PC-3 (cell line): ENCODE measurements around the gene TMEM41A. TPM values are rescaled to one million over a fixed set of nuclear protein-coding genes. Genes with fewer than 3 reads are reported as not detected.

ENCODE experiments used
- ATAC-seq: fragments of 200-7000 bp; cut with Tn5 transposase; 2 replicates; pipeline ENCODE4 v1.9.1; 2020; ENCODE audit warnings: mild to moderate bottlenecking, moderate library complexity
- BruUV-seq: library from RNA; stranded (reverse); fragments of 400-500 nt; replicated peaks from 2 replicates; lab custom pipeline; 2021; lab: Mats Ljungman, UMichigan
- CTCF ChIA-PET: fragments of 300-600 bp; sonication (Branson Sonifier 250); formaldehyde crosslinking; loops from one replicate; lab custom pipeline; 2022; ENCODE audit warnings: antibody characterized with exemption; lab: Charles Lee
- POLR2A ChIA-PET: fragments of 300-600 bp; sonication (Branson Sonifier 250); formaldehyde crosslinking; loops from one replicate; lab custom pipeline; 2022; ENCODE audit warnings: antibody characterized with exemption; ENCODE audit not compliant: unreplicated experiment; lab: Charles Lee
- DNase-seq: peaks from one replicate; pipeline ENCODE4 v3.0.0-alpha.2; 2015
- H2AFZ ChIP-seq: fragments of 300-600 bp; sonication (generic); 2 replicates; pipeline ENCODE4 v1.6.0; 2016; ENCODE audit warnings: antibody characterized with exemption, low read length
- H3F3A ChIP-seq: fragments of 300-600 bp; sonication (generic); one replicate; pipeline ENCODE4 v1.6.0; 2017; ENCODE audit warnings: antibody characterized with exemption, low read length, control low read depth, mild to moderate bottlenecking; ENCODE audit not compliant: unreplicated experiment
- H3K27ac ChIP-seq: fragments of 300-600 bp; sonication (generic); 2 replicates; pipeline ENCODE4 v1.5.1; 2016; ENCODE audit warnings: mild to moderate bottlenecking, low read length
- H3K27me3 ChIP-seq: fragments of 300-600 bp; sonication (generic); 2 replicates; pipeline ENCODE4 v1.6.1; 2016; ENCODE audit warnings: low read length, mixed read lengths
- H3K36me3 ChIP-seq: fragments of 300-600 bp; sonication (generic); 2 replicates; pipeline ENCODE4 v1.6.1; 2016; ENCODE audit warnings: low read depth, mixed run types, low read length, mixed read lengths
- H3K4me1 ChIP-seq: fragments of 300-600 bp; sonication (generic); 2 replicates; pipeline ENCODE4 v1.5.1; 2016; ENCODE audit warnings: low read length; ENCODE audit not compliant: insufficient read depth
- H3K4me2 ChIP-seq: fragments of 300-600 bp; sonication (generic); 2 replicates; pipeline ENCODE4 v1.6.0; 2016; ENCODE audit warnings: low read length
- H3K4me3 ChIP-seq: fragments of 300-600 bp; sonication (generic); 2 replicates; pipeline ENCODE4 v1.5.1; 2016; ENCODE audit warnings: mild to moderate bottlenecking, low read length, mixed read lengths
- H3K79me2 ChIP-seq: fragments of 300-600 bp; sonication (generic); 2 replicates; pipeline ENCODE4 v1.6.1; 2017; ENCODE audit warnings: low read length, mixed read lengths
- H3K9ac ChIP-seq: fragments of 300-600 bp; sonication (generic); 2 replicates; pipeline ENCODE4 v1.6.0; 2016; ENCODE audit warnings: mild to moderate bottlenecking, low read length
- H3K9me2 ChIP-seq: fragments of 300-600 bp; sonication (generic); replicated peaks from 2 replicates; pipeline ENCODE4 v1.6.1; 2016; ENCODE audit warnings: mixed run types, low read length, mixed read lengths
- H3K9me3 ChIP-seq: fragments of 300-600 bp; sonication (generic); 2 replicates; pipeline ENCODE4 v1.6.1; 2016; ENCODE audit warnings: low read length, mixed read lengths
- H4K20me1 ChIP-seq: fragments of 300-600 bp; sonication (generic); 2 replicates; pipeline ENCODE4 v1.6.1; 2016; ENCODE audit warnings: low read length, mixed read lengths
- CTCF ChIP-seq: fragments of 300-600 bp; sonication (generic); conservative IDR thresholded peaks from 2 replicates; pipeline ENCODE4 v1.5.1; 2017; ENCODE audit warnings: antibody characterized with exemption, low read depth, mild to moderate bottlenecking, low read length
- EZH2 ChIP-seq: fragments of 300-600 bp; sonication (generic); IDR thresholded peaks from one replicate; pipeline ENCODE4 v1.6.1; 2017; ENCODE audit warnings: antibody characterized with exemption, mild to moderate bottlenecking, low read length; ENCODE audit not compliant: unreplicated experiment
- EZH2phosphoT487 ChIP-seq: fragments of 300-600 bp; sonication (generic); IDR thresholded peaks from 2 replicates; pipeline ENCODE4 v1.6.1; 2018; ENCODE audit warnings: mild to moderate bottlenecking, antibody characterized with exemption, low read length, borderline replicate concordance
- intact Hi-C: fragments of 100-400 bp; cut with micrococcal nuclease; formaldehyde crosslinking; loops from 2 replicates; pipeline ENCODE4 v1.9.0; 2023
- total RNA-seq: library from RNA; depleted of rRNA; stranded (reverse); fragments of >200 nt; gene quantifications from 2 replicates; pipeline ENCODE4 v1.2.3, GENCODE V29; 2014

Gene TMEM41A
- total RNA-seq, 1 experiment from 2014 or later, result 25.3 TPM

GRCh38 chr3:185503521-185503920 is 4.7 kb upstream of the TMEM41A start:
- intact Hi-C loops, result no loop called here
- H2AFZ ChIP-seq, result no peak overlapping the region
- CTCF ChIA-PET, result no interaction called here
- H3F3A ChIP-seq, result no peaks in the 10 kb centered on the region
- H3K4me2 ChIP-seq, result no peak overlapping the region
- no peaks in the 10 kb centered on the region for H3K9me3 ChIP-seq
- peaks cover 2% of the 10 kb centered on the region for H3K79me2 ChIP-seq
- ATAC-seq, result no peak
- peaks cover 11% of the 10 kb centered on the region for H3K4me1 ChIP-seq
- H3K27ac ChIP-seq, result no peak overlapping the region
- no peaks in the 10 kb centered on the region for H3K9me2 ChIP-seq
- no peak for TF ChIP-seq EZH2
- no peak for TF ChIP-seq EZH2phosphoT487
- no peak for TF ChIP-seq CTCF
- no peak for DNase-seq
- H4K20me1 ChIP-seq, result no peaks in the 10 kb centered on the region
- no peak overlapping the region for H3K9ac ChIP-seq
- H3K27me3 ChIP-seq, result no peaks in the 10 kb centered on the region
- BruUV-seq, result no TSS peak
- no peak overlapping the region for H3K4me3 ChIP-seq
- H3K36me3 ChIP-seq, result no peaks in the 10 kb centered on the region
- POLR2A ChIA-PET, result no interaction called here

GRCh38 chr3:185502987-185503386 is 4.2 kb upstream of the TMEM41A start:
- no peaks in the 10 kb centered on the region for H3K27me3 ChIP-seq
- H3K9me3 ChIP-seq, result no peaks in the 10 kb centered on the region
- TF ChIP-seq EZH2phosphoT487 (no peak), EZH2 (no peak), CTCF (no peak)
- no peak for DNase-seq
- H3K4me2 ChIP-seq, result no peak overlapping the region
- ChIA-PET CTCF (no interaction called here), POLR2A (no interaction called here)
- peaks cover 7% of the 10 kb centered on the region for H3K79me2 ChIP-seq
- H2AFZ ChIP-seq, result no peak overlapping the region
- H3K4me1 ChIP-seq, result peaks cover 11% of the 10 kb centered on the region
- no peak overlapping the region for H3K9ac ChIP-seq
- no peaks in the 10 kb centered on the region for H3K36me3 ChIP-seq
- intact Hi-C loops, result no loop called here
- no TSS peak for BruUV-seq
- H3F3A ChIP-seq, result no peaks in the 10 kb centered on the region
- H3K4me3 ChIP-seq, result no peak overlapping the region
- no peak overlapping the region for H3K27ac ChIP-seq
- no peaks in the 10 kb centered on the region for H4K20me1 ChIP-seq
- ATAC-seq, result no peak
- no peaks in the 10 kb centered on the region for H3K9me2 ChIP-seq

GRCh38 chr3:185490241-185490640 is 8.6 kb downstream of the TMEM41A start:
- Histone ChIP-seq H4K20me1 (no peaks in the 10 kb centered on the region), H3K4me1 (no peaks in the 10 kb centered on the region), H3K4me3 (no peak overlapping the region), H3K27me3 (no peaks in the 10 kb centered on the region), H3F3A (no peaks in the 10 kb centered on the region), H3K27ac (no peak overlapping the region), H3K9ac (no peak overlapping the region), H3K36me3 (peaks cover 34% of the 10 kb centered on the region), H3K9me3 (no peaks in the 10 kb centered on the region), H3K9me2 (no peaks in the 10 kb centered on the region), H3K79me2 (no peaks in the 10 kb centered on the region), H3K4me2 (no peak overlapping the region), H2AFZ (no peak overlapping the region)
- ATAC-seq, result no peak
- intact Hi-C loops, result no loop called here
- no peak for TF ChIP-seq EZH2
- no peak for TF ChIP-seq EZH2phosphoT487
- no peak for TF ChIP-seq CTCF
- no peak for DNase-seq
- BruUV-seq, result no TSS peak
- CTCF ChIA-PET, result no interaction called here
- POLR2A ChIA-PET, result no interaction called here
